K562 (cell line): Measurements from ENCODE around the gene RARA. TPM values are rescaled to one million over a fixed set of nuclear protein-coding genes. Genes with fewer than 3 reads are reported as not detected.
A peak's percentile ranks its signal among the peaks of the same experiment; 100 is the strongest.

ENCODE experiments used
- ATAC-seq: fragments of 200-7000 bp; cut with Tn5 transposase; 3 replicates; pipeline ENCODE4 v1.9.1; 2020; ENCODE audit warnings: moderate library complexity
- BruUV-seq: library from RNA; stranded (reverse); fragments of 400-500 nt; replicated peaks from 2 replicates; lab custom pipeline; 2021; lab: Mats Ljungman, UMichigan
- CTCF ChIA-PET: fragments of 300-600 bp; formaldehyde crosslinking; extraction: SDS; loops from one replicate; lab custom pipeline; 2021; ENCODE audit warnings: low intra/inter-chr PET ratio; lab: Yijun Ruan, JAX
- POLR2A ChIA-PET: fragments of 300-600, 350-650 bp; sonication (Branson Sonifier 250); formaldehyde crosslinking; extraction: SDS; loops from one replicate; lab custom pipeline; 2021; ENCODE audit warnings: antibody characterized with exemption, inconsistent platforms; lab: Yijun Ruan, JAX
- DNase-seq, 4 experiments: peaks; one replicate each; pipeline versions ENCODE4 v3.0.0 to v3.0.0-alpha.2; 2011 to 2018; ENCODE audit warnings: low spot score in 3 of 4, mixed read lengths in 3 of 4; ENCODE audit errors: extremely low read depth in 1 of 4
- FAIRE-seq: peaks from 2 replicates; lab custom pipeline; 2011; peaks lifted over from hg19 to GRCh38; lab: Jason Lieb, UNC
- H2AFZ ChIP-seq: 2 replicates; pipeline ENCODE4 v1.6.0; 2011; ENCODE audit warnings: low read depth, low read length, control low read depth, inconsistent platforms
- H3K27ac ChIP-seq: fragments of 200-600 bp; 3 replicates; pipeline ENCODE4 v1.8.0; 2011; ENCODE audit warnings: low read depth, mild to moderate bottlenecking, control low read depth, inconsistent platforms, low read length, moderate library complexity, mixed read lengths; ENCODE audit errors: extremely low read depth
- H3K27me3 ChIP-seq, 2 experiments: fragments of 300-600 bp in 1 of 2; 2 replicates in 1 of 2; 3 replicates in 1 of 2; pipeline versions ENCODE4 v1.6.0 to v1.8.0; 2011; ENCODE audit warnings: inconsistent platforms in 2 of 2, low read length in 2 of 2, mild to moderate bottlenecking in 1 of 2, mixed read lengths in 1 of 2, moderate library complexity in 1 of 2; ENCODE audit not compliant: control insufficient read depth in 2 of 2, insufficient read depth in 2 of 2
- H3K36me3 ChIP-seq: fragments of 300-600 bp; 3 replicates; pipeline ENCODE4 v1.8.0; 2011; ENCODE audit warnings: mild to moderate bottlenecking, low read length, inconsistent platforms; ENCODE audit not compliant: control insufficient read depth, insufficient read depth
- H3K4me1 ChIP-seq, 2 experiments: fragments of 200-600 bp in 1 of 2; replicated peaks in 1 of 2; 2 replicates in 1 of 2; 3 replicates in 1 of 2; pipeline versions ENCODE4 v1.5.1 to v1.8.0; 2011; ENCODE audit warnings: inconsistent platforms in 2 of 2, low read length in 2 of 2, mild to moderate bottlenecking in 1 of 2, mixed read lengths in 1 of 2, moderate library complexity in 1 of 2; ENCODE audit not compliant: control insufficient read depth in 2 of 2, insufficient read depth in 2 of 2
- H3K4me2 ChIP-seq: 2 replicates; pipeline ENCODE4 v1.6.1; 2011; ENCODE audit warnings: low read length, control low read depth, inconsistent platforms, mixed read lengths; ENCODE audit not compliant: insufficient read depth
- H3K4me3 ChIP-seq: fragments of 200-600 bp; sonication (generic), shearing (Covaris generic); 2 replicates; pipeline ENCODE4 v1.5.1; 2016; ENCODE audit warnings: control low read depth, inconsistent platforms
- H3K79me2 ChIP-seq: fragments of 200-600 bp; 3 replicates; pipeline ENCODE4 v1.8.0; 2011; ENCODE audit warnings: low read length, inconsistent platforms; ENCODE audit not compliant: control insufficient read depth, insufficient read depth
- H3K9ac ChIP-seq, 2 experiments: 2 replicates each; pipeline versions ENCODE4 v1.6.0 to v1.6.1; 2011; ENCODE audit warnings: low read depth in 2 of 2, low read length in 2 of 2, control low read depth in 1 of 2, inconsistent platforms in 1 of 2, mild to moderate bottlenecking in 1 of 2, mixed read lengths in 1 of 2; ENCODE audit not compliant: insufficient read depth in 1 of 2
- H3K9me1 ChIP-seq: one replicate; pipeline ENCODE4 v1.6.0; 2011; ENCODE audit warnings: inconsistent platforms, mild to moderate bottlenecking, low read length, moderate library complexity; ENCODE audit not compliant: control insufficient read depth, insufficient read depth
- H3K9me3 ChIP-seq: replicated peaks from 2 replicates; pipeline ENCODE4 v1.5.1; 2011; ENCODE audit warnings: low read depth, low read length, inconsistent platforms; ENCODE audit not compliant: control insufficient read depth, insufficient read depth
- H4K20me1 ChIP-seq: replicated peaks from 2 replicates; pipeline ENCODE4 v1.6.1; 2011; ENCODE audit warnings: low read length, inconsistent platforms, mixed read lengths; ENCODE audit not compliant: control insufficient read depth, insufficient read depth
- ESRRB ChIP-seq: fragments of 250-450 bp; sonication (Bioruptor Pico); IDR thresholded peaks from 2 replicates; pipeline ENCODE4 v1.5.0; 2020; ENCODE audit warnings: mild to moderate bottlenecking, moderate library complexity, borderline replicate concordance
- FIP1L1 ChIP-seq: fragments of 200-400 bp; formaldehyde crosslinking; IDR thresholded peaks from 2 replicates; pipeline ENCODE4 v1.6.1; 2018; ENCODE audit warnings: mild to moderate bottlenecking, low read depth, low read length; ENCODE audit not compliant: poor library complexity, severe bottlenecking
- GATA2 ChIP-seq: sonication (generic); formaldehyde crosslinking; IDR thresholded peaks from 2 replicates; pipeline ENCODE4 v1.4.0; 2020; ENCODE audit warnings: mild to moderate bottlenecking, missing genetic modification reagents
- MAFF ChIP-seq: IDR thresholded peaks from 2 replicates; pipeline ENCODE4 v1.6.1; 2012; ENCODE audit warnings: low read length, improper control_type of control experiment
- MBD1 ChIP-seq: fragments of 250-450 bp; sonication (Bioruptor Pico); IDR thresholded peaks from 2 replicates; pipeline ENCODE4 v1.8.0; 2022; ENCODE audit warnings: inconsistent platforms
- MTF1 ChIP-seq: fragments of 250-450 bp; sonication (Bioruptor Pico); IDR thresholded peaks from 2 replicates; pipeline ENCODE4 v1.9.0; 2021; ENCODE audit warnings: moderate library complexity, mild to moderate bottlenecking, inconsistent platforms, borderline replicate concordance
- PTTG1 ChIP-seq: fragments of 450-650 bp; IDR thresholded peaks from 2 replicates; pipeline ENCODE4 v1.6.1; 2016; ENCODE audit warnings: low read depth, mild to moderate bottlenecking, missing genetic modification characterization, missing compliant biosample characterization
- RAD21 ChIP-seq, 2 experiments: fragments of 250-450 bp in 1 of 2; fragments of 450-650 bp in 1 of 2; sonication (Bioruptor Pico) in 1 of 2; formaldehyde crosslinking in 1 of 2; IDR thresholded peaks in 1 of 2; conservative IDR thresholded peaks in 1 of 2; 2 replicates each; pipeline versions ENCODE4 v1.4.0 to v1.8.0; 2020 to 2022; ENCODE audit warnings: mild to moderate bottlenecking in 2 of 2, moderate library complexity in 1 of 2
- RBM15 ChIP-seq: fragments of 200-400 bp; formaldehyde crosslinking; IDR thresholded peaks from 2 replicates; pipeline ENCODE4 v1.6.1; 2018; ENCODE audit warnings: mild to moderate bottlenecking, low read length, moderate library complexity; ENCODE audit not compliant: insufficient read depth
- ZKSCAN1 ChIP-seq: fragments of 150-350 bp; IDR thresholded peaks from 2 replicates; pipeline ENCODE4 v1.6.1; 2016; ENCODE audit warnings: low read depth, low read length
- ZNF277 ChIP-seq: fragments of 250-450 bp; sonication (Bioruptor Pico); IDR thresholded peaks from 2 replicates; pipeline ENCODE4 v1.8.0; 2022; ENCODE audit warnings: inconsistent platforms, mild to moderate bottlenecking, moderate library complexity, borderline replicate concordance
- ZNF384 ChIP-seq: IDR thresholded peaks from 2 replicates; pipeline ENCODE4 v1.6.1; 2012; ENCODE audit warnings: low read depth, low read length, improper control_type of control experiment
- WGBS: fragments of 100-300 bp; shearing (Covaris generic); methylation state at CpG from one replicate; pipeline ENCODE4 v1.1.6; 2016; ENCODE audit warnings: low coverage, mixed read lengths; ENCODE audit not compliant: insufficient coverage; ENCODE audit errors: missing lambda C conversion rate; 5-methylcytosine and 5-hydroxymethylcytosine counted together
- in situ Hi-C: fragments of 300-500 bp; cut with MboI; formaldehyde crosslinking; loops from 4 replicates; pipeline ENCODE4 v1.15.0; 2018; ENCODE audit warnings: inconsistent platforms, mixed read lengths
- intact Hi-C: fragments of 100-400 bp; cut with micrococcal nuclease; formaldehyde crosslinking; loops from 2 replicates; pipeline ENCODE4 v1.14.2; 2022
- polyA plus RNA-seq, 8 experiments: library from polyadenylated mRNA; depleted of rRNA in 4 of 8; stranded (reverse) in 5 of 8; unstranded in 3 of 8; fragments of >200 nt; fragmentation: Nextera tagmentation in 2 of 8; fragmentation: Illumina TruSeq in 1 of 8; extraction: Ambion mirVana in 2 of 8; extraction: Trizol in 1 of 8; gene quantifications; 2 replicates each; pipeline versions ENCODE4 v1.2.1 to v1.2.3, GENCODE V29; 2011 to 2014; ENCODE audit warnings: inconsistent platforms in 1 of 8, missing spikeins in 1 of 8
- total RNA-seq, 7 experiments: library from RNA; depleted of rRNA in 6 of 7; stranded (reverse); fragments of >200 nt in 6 of 7; fragmentation: Illumina TruSeq in 2 of 7; extraction: Trizol in 2 of 7; gene quantifications; 2 replicates each; pipeline versions ENCODE4 v1.2.1 to v1.2.3, GENCODE V29; 2011 to 2021; ENCODE audit warnings: low replicate concordance in 1 of 7

Gene RARA
- total and polyA plus RNA-seq, 9 of the 15 experiments (the other 6 are each of a cell fraction or from before 2014, with no cell fraction given) = 0.10 to 28.0 (median 7.9) TPM

- TF ChIP-seq ESRRB (CRISPR knock-in tag) (no peak), ZNF277 (no peak)
- TF ChIP-seq, all 486 proteins: peak for 2
Measured at GRCh38 chr17:40340327-40340726, 31.3 kb downstream of the RARA start (continued).

DNA sequence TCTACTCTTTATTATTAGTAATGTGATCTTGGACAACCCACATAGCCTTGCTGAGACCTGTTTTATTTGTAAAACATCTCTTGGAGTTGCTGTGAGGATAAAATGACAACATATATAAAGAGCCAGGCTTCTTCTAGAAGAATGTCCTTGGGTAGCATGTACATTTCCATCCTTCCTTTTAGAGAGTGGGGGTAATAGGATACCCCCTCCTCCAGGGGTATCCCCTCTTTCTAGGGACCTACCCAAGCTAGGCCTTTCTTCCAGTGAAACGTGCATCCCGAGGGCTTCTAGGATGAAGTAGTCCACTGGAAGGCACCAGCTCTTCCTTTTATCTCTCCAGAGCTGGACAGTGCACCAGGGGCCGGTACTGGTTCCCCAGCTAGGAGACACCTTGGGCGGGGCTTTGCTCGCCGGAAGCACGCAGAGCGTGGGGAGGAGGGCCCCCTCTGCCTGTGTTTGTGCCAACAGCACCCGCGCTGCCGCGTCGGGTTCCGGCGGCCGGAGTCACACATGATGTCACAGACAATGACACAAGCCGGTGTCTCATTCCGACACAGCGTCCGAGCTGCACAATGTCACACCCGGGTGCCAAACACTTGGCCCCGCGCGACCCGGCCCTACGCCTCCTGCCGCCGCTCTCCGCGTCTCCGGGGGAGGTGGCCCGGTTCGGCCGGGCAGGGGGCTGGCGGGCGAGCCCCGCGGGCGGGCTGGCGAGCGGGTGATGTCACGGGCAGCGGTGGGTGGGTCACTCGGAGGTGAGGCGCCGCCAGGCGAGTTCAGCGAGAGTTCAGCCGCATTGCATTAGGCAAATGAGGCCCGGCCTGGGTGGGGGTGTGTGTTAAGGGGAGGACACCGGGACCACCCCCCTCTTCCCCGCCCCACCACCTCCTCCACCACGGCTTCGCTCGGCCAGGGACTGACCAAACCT, 32.2 kb downstream of the RARA start:
- peaks cover 32% of the 10 kb centered on the region; the same call in 2 of the 3 replicates for H3K36me3 ChIP-seq
- intact Hi-C loops = loop anchor here (5.0 kb wide), 1 partner anchor 34 kb away; the partner anchor contains the start of gene RARA
- peak overlapping the region; percentile 70 to 89 for H3K9ac ChIP-seq
- ChIA-PET CTCF (interaction anchor here (0.7 kb wide), 1 partner anchor 154 kb away, joined by 4 read pairs; no protein-coding TSS in a partner anchor), POLR2A (interaction anchor here (0.5 to 1.6 kb wide), 6 partner anchors 9 to 195 kb away, joined by 3 to 7 read pairs (median 4); no protein-coding TSS in a partner anchor)
- FAIRE-seq (peak; percentile 84), DNase-seq (peak; percentile 76 to 92 (median 80)), ATAC-seq (peak; percentile 82)
- no peaks in the 10 kb centered on the region for H3K27me3 ChIP-seq
- peak overlapping the region; percentile 62 for H2AFZ ChIP-seq
- peaks cover 41% of the 10 kb centered on the region for H3K79me2 ChIP-seq
- in situ Hi-C loops = no loop called here
- H3K4me3 ChIP-seq = peak overlapping the region; percentile 60
- H3K27ac ChIP-seq = peak overlapping the region; percentile 91
- no peaks in the 10 kb centered on the region for H3K9me1 ChIP-seq
- BruUV-seq = TSS peak; percentile 72
- H4K20me1 ChIP-seq = no peaks in the 10 kb centered on the region; the same call in 1 of the 2 replicates
- 19% methylated on average over 24 of the region's 55 CpGs for WGBS
- peaks cover 36 to 56% of the 10 kb centered on the region in 2 experiments for H3K4me1 ChIP-seq
- peak overlapping the region; percentile 83 for H3K4me2 ChIP-seq
- no peaks in the 10 kb centered on the region for H3K9me3 ChIP-seq
- no peak for TF ChIP-seq ZNF384
- no peak for TF ChIP-seq GATA2
- no peak for TF ChIP-seq MTF1
- no peak for TF ChIP-seq FIP1L1
- no peak for TF ChIP-seq PTTG1 (tag)
- TF ChIP-seq RAD21 (CRISPR knock-in tag; conservative IDR thresholded peaks at IDR 0.05 in 1 of 2, IDR thresholded peaks at IDR 0.05 in 1 of 2) = peak in 1 of 2 experiments; percentile 33; a peak in 1 of 4 replicates
- TF ChIP-seq ZKSCAN1 = no peak
- TF ChIP-seq RBM15 = no peak
- no peak for TF ChIP-seq MAFF
- TF ChIP-seq MBD1 (CRISPR knock-in tag) = no peak
